Measurements from ENCODE around the gene SUCLG1.

The SUCLG1 gene

DNA sequence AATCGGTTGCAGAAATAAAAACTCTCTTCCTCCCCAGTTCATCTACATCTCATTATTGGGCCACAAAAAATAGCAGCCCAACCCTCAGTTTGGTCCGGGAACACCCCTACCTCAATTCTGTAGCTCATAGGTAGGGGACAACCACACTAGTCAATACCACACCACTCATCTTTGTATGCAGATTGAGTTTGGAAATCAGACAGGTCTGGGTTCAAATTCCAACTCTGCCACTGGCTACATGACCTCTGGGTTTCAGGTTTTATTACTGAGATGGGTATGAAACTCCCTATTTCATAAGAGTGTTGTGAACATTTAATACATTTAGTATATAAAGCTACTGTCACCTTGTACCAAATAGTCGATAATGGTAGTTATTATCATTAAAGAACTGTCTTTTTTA, 2.2 kb upstream of the SUCLG1 start:
- no peak for DNase-seq (ENCODE audit: low read depth)

DNA sequence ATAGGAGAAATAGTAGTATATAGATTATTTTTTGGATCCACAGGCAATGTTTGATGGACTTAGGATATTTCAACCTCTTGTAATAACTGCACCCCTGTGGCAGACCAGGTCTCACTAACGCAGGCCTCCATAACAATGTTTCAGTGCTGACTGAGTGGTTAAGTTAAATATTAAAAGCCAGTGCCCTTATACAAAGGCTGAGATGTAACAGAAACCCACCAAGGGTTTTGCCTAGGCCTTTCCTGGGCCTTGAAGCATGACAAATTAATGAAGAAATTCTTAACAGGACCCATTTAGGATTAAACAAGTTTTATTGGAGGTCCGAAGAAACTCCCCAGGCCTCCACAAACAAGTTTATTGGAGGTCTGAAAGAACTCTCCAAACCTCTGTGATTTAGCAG, 1.6 kb upstream of the SUCLG1 start:
- DNase-seq (ENCODE audit: low read depth) = no peak

DNA sequence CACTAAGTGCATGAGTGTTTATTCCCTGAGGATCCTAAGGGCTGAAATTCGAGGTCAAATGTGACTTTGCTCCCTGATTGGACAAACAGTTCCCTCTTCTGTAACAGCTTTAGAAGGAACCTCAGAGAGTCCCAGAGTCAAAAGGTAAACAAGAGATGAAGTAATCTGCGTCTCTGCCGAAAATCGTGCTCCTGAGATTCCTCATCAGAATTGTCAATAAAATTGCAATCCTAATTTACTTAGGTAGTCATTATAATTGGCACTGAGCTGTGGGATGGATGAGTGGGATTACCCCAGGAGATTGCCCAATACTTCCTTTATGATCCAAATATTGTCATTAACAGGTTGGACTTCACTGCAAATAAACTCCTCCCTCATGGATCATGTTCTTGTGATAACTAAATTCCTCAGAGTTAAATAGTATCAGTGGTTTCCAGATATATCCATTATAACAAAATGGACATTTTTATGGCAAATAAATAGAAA, 907 bp upstream of the SUCLG1 start:
- DNase-seq (ENCODE audit: low read depth) = no peak

DNA sequence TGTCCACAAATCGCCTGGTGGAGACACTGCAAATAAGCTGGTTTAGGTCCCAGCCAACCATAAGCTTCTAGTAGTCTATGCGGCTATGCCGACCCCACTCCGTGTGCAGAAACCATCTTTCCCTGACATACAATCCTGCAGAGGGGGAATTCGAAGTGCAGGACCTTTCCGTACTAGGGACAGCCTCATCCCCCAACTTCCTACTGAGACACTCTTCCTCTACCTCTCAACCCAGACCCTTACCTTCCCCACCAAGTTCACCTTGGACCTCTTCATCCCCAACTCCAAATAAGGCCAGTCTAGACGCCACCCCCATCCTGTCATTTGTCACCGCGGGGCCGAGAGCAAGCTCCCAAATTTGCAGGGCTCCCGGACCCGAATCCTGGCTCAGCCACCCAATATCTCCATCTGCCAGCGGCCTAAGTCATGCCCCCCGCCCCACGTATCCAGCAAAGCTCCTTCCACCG, 496 bp downstream of the SUCLG1 start:
- no peak for DNase-seq (ENCODE audit: low read depth)

DNA sequence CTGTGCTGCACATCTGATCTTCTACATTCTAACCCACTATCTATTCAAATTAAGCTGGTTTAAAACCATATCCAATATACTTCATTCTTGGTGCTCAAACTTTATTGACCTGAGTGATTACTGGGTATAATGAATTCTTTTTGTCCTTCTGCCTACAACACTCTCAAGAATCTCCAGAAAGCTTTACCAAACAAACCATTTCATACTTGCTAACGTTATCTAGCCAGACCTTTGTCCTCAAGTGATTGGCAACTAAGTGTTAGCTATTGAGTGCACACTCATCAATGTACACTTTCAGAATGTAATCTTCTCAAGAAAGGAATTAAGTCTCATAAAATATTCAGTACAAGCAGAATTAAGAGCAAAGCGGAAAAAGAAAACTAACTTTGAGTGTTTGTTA, 1.4 kb downstream of the SUCLG1 start:
- DNase-seq (ENCODE audit: low read depth) = no peak

DNA sequence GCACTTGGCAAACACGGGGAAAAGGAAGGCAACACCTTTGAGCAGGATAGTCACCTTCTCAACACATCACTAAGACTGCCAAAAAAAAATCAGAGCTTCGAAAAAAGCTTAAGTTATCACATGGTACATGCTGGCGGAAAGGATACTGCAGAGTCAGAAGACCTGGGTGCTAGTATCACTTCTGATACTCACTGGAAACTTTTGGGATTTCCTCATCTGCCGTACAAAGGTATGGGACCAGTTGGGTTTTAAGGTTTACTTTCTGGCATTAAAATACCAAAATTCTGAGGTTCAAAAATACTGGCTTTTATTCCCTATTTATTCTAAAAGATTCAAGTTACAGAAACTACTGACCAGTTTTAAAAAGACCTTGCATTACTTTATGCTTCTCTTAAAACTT, 2.9 kb downstream of the SUCLG1 start:
- no peak for DNase-seq (ENCODE audit: low read depth)

DNA sequence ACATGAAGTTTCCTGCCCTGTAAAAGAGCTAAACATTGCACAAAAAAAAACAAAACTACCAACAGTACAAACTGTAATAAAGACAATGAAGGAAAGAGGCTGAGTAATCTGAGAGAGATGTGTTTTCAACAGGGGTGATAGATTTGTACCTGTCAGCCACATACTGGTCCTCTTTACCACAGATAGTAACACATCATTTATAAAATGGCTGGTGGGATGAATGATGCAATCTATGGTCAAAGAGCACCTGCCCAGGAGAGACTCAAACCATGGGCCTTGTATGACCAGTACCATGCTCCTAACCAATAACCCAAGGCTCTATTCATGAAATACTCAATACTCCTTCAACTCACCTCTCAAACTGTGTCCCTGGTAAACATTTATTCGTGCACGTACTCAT, 4.5 kb downstream of the SUCLG1 start:
- no peak for DNase-seq (ENCODE audit: low read depth)

DNA sequence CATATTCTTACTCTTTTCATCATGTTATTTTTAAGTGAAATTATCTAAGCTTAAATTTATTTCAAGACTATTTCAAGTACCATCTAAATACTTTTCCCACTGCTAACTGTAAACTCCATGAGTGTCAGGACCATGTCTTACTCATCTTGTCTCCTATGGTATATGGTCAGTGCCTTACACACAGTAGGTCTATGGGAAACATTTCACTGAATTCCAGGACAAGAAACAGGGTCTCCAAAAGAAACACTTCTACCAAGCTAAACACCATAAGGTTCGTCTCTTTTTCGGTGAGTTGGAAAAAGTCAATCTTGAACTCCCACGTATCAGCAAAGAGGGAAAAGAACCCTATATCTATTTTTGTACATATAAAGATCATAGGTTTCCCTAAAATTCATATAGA, 6.5 kb downstream of the SUCLG1 start:
- DNase-seq (ENCODE audit: low read depth) = no peak

DNA sequence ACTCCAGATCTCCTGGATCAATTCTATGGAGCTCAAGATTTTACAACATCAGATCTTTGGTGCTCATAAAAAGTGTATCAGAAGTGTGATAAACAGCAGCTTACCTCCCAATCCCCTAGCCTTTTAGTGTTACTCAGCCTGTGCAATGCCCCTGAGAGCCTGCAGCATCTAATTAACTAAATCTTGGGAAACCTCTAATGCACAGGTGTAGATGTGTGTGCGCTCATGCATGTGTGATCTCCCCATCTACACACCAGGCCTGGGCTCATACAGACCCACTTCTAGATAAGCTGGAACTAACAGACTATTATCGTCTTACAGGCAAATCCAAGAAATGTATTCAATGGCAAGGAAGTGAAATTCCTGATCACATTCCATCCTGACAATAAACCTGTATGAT, 7.5 kb downstream of the SUCLG1 start:
- DNase-seq (ENCODE audit: low read depth) = no peak

DNA sequence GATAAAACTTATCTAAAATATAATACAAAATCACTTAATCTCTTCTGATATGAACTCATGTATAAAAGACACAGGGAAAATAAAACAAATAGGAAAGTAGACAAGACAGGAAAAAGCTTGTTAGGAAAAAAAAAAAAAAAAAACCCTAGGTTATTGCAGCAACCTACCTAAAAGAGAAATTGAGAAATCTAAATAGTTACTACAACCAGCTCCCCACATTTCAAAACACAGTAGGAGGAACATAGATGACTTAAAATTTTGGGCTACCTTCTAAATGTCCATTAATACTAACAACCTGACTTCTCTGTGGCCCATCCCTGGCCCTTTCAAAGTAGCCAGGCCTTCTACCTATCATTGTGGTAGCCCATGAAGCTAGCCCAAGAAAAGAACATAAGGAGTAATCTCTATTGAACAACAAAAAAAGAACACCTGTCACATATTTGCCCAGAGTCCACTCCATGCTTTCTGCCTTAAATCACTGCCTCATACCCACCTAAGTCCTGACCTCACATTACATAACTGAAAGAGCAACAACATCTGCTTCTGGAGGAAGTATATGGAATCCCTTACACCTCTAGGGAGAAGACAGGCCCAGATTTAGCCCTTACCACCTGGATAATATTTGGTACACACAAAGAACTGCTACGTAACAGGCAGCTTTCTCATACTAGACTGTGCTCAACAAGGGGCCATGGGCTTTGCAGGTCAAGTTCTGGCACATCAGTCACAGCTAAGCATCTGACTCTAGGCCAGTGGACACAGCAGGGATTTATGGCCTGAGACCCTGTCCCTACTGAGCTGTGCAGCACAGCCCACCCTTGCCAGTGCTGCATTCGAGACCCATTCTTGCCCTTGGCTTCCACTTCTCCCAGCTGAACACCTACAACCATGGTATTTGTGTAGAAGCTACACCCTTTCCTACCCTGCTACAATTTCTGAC, 8.5 kb downstream of the SUCLG1 start:
- no peak for DNase-seq (ENCODE audit: low read depth)

DNA sequence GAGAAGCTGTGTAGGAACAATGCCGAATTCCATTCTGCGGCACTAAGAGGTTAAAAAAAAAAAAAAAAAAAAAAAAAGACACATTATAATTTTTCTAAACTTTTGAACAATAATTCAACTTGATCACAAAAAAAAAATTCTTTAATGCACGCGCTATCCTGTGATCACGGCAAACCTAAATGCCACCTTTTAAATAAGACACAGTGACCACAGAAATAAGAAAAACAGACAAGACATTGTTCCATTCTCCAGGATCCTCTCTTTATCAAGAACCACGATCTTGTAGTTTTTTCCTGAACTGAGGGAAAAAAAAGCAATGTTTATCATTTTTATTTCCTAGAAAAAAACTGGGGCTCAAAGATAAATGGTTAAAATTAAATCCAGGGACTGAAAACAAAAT, 9.4 kb downstream of the SUCLG1 start:
- DNase-seq (ENCODE audit: low read depth) = no peak

DNA sequence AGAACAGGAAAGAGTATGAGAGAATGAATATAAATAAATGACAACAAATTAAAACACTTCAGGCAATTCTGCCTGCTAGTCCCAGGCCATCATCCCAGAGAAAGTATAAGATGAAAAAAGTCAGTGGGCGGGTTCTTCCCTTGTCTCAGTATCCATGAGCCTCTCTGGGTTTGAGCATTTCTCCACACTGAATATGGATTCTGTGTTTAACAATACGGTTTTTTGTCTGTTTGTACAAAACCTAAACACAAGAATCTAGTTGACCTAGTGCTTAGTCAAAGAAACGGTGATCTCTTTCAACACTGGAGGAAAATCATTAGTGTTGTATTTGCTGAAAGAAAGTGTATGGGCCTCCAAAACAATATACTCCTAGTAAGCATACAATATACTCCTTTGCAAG, 10.0 kb downstream of the SUCLG1 start:
- DNase-seq (ENCODE audit: low read depth) = no peak

DNA sequence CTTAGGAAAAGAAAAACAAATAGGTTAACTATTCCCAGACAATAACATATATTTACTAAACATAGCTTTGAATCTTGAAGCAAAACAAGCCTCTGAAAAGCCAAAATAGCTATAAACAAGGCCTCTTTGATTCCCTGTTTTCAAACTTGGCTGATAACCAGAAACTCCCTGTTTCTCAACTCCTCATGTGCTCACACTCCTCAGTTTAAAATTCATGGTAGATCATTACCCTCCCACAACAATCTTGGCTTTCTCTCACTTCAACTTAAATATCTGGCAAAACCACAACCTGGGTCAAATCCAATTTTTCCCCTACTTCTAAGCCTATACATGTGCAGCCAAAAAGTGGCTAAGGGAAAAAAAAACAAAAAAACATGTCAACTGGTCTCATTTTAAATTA, 15.6 kb downstream of the SUCLG1 start:
- DNase-seq (ENCODE audit: low read depth) = no peak

DNA sequence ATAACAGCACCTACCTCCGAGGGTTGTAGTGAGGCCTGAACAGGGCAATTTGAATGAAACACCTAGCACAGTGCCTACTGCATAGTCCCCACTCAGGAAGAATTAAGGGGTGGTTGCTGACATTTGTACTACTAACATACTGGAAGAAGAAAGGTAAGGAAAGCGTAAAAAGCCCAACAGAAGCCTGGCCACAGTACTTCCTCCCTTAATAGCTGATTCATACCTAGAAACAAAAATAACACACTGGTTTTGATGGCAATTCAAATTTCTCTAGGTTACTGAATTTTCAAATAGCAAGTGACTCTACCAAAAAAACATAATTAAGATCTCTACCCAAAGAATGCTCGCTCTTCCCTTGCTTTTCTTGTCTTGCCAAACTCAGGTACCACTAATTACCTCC, 16.2 kb downstream of the SUCLG1 start:
- DNase-seq (ENCODE audit: low read depth) = no peak

DNA sequence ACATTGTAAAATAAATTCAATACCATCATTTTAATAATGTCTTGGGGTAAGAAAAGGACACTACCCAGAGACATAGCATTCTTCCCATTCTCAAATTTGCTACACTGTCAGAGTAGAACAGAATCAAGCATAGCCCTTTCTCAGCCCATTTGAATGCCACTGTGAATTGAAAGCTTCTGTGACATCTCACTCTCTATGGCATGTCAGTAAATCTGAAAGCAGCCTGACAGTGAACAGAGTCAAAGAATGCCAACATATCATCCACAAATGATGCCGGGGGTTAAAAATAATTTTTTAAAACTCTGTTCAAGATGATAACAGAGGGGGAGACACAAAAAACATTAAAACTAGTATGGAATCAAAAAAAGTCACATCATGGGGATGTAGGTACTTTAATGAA, 17.6 kb downstream of the SUCLG1 start:
- DNase-seq (ENCODE audit: low read depth) = no peak

DNA sequence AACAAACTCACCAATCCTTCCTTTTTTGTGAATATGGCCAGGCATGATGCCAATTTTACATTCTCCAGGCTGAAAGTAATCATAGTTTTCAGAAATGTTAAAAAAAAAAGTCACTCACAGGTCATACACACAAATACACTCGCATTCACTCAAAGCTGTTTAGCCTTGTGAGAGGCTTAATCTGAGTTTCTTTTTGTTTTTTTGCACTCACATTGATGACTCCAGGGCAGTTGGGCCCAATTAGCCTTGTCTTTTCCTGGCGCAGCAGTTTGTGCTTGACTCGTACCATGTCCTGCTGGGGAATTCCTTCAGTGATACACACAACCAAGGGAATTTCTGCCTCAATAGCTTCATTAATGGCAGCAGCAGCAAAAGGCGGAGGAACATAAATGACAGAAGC, 18.0 kb downstream of the SUCLG1 start:
- DNase-seq (ENCODE audit: low read depth) = no peak

DNA sequence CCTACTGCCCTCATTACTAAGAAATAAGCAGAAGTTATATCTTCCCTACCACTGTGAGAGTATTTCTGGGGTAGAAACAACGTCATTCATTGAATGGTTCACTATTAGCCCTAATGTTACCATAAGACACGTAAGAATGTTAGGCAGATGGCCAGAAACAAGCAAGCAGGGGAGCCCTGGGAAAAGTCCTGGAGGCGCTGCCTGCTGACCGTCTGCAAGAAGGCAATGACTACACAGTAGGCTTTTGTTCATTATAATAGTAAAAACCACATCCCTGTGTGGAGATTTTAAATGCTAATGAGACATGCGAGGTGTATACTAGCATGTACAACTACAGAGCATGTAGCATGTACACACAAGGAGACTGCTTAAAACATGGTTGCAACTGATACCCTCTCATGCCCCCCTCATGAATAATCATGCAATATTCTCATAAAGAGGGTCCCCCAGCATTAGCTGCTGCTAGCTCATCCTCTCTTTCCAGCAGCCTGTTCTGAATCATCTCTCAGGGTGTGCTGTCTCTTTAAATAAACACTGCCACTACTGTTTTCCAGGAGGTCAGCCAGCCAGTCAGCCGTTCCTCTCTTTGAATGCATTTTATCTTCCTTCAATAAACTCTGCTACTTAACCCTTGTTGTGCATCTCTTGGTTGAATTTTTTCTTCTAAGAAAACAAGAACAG, 23.6 kb downstream of the SUCLG1 start:
- no peak for DNase-seq (ENCODE audit: low read depth)

DNA sequence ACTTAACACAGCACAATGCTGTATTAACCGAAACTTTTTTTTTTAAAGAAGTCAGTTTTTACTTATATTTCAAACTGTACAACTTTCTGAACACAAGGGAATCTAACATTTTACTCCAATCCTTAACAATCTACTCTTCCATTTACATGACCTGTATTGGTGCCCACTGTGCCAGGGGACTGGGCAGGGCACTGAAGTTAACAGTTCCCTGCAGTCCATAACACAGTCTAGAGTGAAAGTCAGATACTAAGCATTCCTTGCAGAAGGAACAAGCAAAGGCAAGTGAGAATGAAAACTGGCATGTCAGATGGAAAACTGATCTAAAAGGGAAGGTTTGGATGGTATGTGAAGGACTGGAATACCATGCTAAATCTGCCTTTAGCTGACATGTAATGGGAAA, 29.8 kb downstream of the SUCLG1 start:
- no peak for DNase-seq (ENCODE audit: low read depth)

DNA sequence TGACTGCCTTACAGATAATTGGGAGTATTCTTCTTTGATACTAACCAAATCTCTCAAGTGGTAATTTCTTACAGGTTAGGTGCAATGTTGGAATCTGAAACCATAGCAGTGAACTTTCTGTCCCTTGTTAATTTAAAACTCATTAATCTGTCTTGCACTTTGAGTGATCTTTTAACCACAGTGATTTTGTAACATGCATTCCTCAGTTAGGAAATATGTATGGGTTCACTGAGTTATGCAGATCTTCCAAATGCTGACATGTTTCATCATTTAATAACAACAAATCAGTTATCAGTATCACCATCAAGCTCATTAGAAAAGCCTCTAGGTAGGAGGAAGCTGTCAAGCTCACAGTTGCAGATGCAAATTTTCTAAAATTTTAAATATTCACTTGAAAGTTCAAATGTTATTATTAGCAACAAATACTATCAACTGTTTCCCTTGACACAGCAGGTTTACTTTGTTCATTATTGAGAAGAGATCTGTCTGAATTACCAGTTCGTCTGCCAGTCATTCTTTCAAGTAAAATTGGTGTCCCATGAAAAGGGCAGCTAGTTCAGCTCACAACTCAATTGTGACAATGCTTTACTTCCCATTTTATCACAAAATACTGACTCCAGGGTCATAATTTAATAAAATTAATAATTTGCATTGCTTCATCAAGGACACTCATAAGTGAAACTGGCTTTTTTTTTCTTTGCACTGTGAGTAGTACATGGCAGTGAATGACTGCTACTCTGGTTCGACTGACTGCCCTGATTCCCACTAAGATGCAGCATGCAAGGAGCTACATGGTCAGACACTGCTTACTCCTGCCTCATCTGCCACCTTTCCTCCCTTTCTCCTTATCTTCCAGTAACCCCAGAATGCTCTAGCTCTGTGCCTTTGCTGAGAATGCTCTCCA, 31.6 kb downstream of the SUCLG1 start:
- no peak for DNase-seq (ENCODE audit: low read depth)

DNA sequence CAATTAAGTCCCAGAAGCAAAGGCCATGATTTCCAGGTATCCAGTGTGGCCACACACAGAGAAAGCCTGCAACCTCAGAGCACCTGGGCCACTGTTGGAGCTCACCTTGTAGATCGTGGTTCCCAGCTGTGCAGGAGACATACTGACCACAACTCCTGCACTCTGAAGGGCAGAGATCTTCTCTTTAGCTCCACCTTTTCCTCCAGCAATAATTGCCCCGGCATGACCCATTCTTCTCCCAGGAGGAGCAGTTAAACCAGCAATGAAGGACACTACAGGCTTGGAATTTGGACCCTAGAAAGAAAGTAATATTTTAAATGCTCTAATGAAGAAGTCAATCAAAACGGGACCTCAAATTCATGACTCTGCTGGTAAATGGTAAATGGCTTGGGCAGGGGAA, 33.8 kb downstream of the SUCLG1 start:
- DNase-seq (ENCODE audit: low read depth) = no peak

DNA sequence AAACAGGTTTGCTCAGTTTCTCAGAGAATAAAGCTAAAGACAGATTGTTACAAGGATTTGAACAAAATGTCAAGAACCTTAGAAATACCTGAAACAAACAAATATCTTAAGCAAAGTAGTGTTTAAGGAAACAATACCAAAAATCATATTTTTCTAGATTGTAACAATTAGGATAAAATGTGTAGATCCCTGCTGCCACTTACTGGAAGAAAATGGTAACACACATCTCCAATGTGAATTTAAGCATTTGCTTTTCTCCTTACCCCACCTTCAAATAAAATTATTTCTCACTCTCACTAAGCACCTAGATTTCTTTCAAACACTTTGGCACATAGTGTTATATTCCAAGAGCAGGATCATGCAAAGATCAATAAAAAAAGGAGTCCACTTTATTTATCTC, 34.9 kb downstream of the SUCLG1 start:
- no peak for DNase-seq (ENCODE audit: low read depth)

DNA sequence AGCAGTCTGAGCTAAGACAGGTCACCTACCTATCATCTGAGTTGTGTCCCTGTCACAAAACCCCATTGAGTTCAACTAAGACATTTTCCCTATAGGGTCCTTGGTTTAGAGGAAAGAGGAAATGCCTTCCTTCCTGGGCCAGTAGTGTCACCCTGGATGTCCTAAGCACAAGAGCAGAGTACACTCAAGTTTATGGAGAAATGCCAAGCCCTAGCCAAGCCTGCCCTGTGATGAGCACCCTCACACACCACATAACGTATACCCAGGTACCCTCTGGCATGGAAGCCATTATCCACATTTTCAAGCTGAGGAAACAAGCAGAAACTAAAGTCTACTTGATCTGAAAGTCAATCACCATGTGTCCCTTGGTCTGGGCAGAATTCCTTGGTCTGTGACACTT, 37.3 kb downstream of the SUCLG1 start:
- no peak for DNase-seq (ENCODE audit: low read depth)

Measured in stimulated activated CD8-positive, alpha-beta memory T cell treated with anti-CD3 and anti-CD28 coated beads, Interleukin-12 subunit alpha, Interleukin-12 subunit beta, amount 100 ng/mL, for 4 hours (primary cell).